ENCODE data around the gene OSBPL2. TPM values are rescaled to one million over a fixed set of nuclear protein-coding genes. Genes with fewer than 3 reads are reported as not detected.

The OSBPL2 gene
- total and polyA plus RNA-seq, 2 donors (not counting 1 experiment from before 2014, with no cell fraction given): 28.1 to 74.3 TPM

DNA sequence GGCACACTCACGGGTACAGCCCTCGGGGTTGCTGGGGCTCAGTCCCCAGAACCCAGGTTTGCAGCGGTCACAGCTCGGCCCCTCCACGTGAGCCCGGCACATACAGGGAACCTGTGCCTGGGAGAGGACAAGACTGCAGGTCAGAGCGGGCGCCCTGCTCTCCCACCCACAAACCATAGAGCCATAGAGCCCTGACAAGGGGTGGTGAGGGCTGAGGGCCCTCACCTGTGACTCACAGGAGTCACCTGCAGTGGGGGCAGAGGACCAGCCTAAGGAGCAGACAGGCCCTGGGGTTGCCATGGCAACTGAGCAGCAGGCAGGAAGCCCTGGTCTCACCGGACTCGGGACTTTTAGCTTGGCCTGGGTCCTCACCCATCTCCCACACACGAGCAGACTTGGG, 98.0 kb downstream of the OSBPL2 start:
- Histone ChIP-seq H3K9me3 (ENCODE audit: control extremely low read depth in 1 of 3, control insufficient read depth in 2 of 3, insufficient read depth in 1 of 3, low read length in 2 of 3) (peaks cover 0 to 18% (median 0%) of the 10 kb centered on the region in 3 donors), H3K79me2 (ENCODE audit: control insufficient read depth, insufficient read depth, low read length) (no peaks in the 10 kb centered on the region), H3K27ac (ENCODE audit: low read length in 2 of 2) (peak overlapping the region; percentile 57 to 87), H3K36me3 (replicated peaks in 1 of 2; ENCODE audit: control extremely low read depth in 1 of 2, control insufficient read depth in 1 of 2, extremely low read depth in 1 of 2, insufficient read depth in 2 of 2, low read length in 1 of 2) (peaks cover 0 to 20% of the 10 kb centered on the region in 2 experiments), H3K4me3 (ENCODE audit: control extremely low read depth in 1 of 5, extremely low read depth in 1 of 5, insufficient read depth in 1 of 5, low read depth in 2 of 5, low read length in 4 of 5) (no peak overlapping the region), H3K9ac (ENCODE audit: low read length) (no peak overlapping the region), H2AFZ (ENCODE audit: insufficient read depth, low read depth, low read length, poor library complexity, severe bottlenecking) (no peak overlapping the region), H3K27me3 (replicated peaks in 1 of 4; ENCODE audit: control extremely low read depth in 1 of 4, control insufficient read depth in 3 of 4, insufficient read depth in 4 of 4, low read length in 3 of 4) (no peaks in the 10 kb centered on the region), H4K20me1 (ENCODE audit: control insufficient read depth, insufficient read depth, low read length, poor library complexity, severe bottlenecking) (no peaks in the 10 kb centered on the region), H3K4me2 (replicated peaks; ENCODE audit: low read depth, low read length, poor library complexity, severe bottlenecking) (peak overlapping the region; percentile 82), H3K4me1 (ENCODE audit: control insufficient read depth in 2 of 2, insufficient read depth in 2 of 2, low read length in 2 of 2) (peaks cover 53 to 62% of the 10 kb centered on the region in 2 donors)
- H3K27ac Mint-ChIP-seq: peak overlapping the region; percentile 93
- peaks cover 3% of the 10 kb centered on the region for H3K9me3 Mint-ChIP-seq (ENCODE audit: insufficient read depth)
- 84% methylated on average over 11 of the region's 11 CpGs for WGBS (ENCODE audit: insufficient coverage)
- ChIA-PET CTCF (interaction anchor here (1.5 kb wide), 1 partner anchor 47 kb away, joined by 3 read pairs; no protein-coding TSS in a partner anchor), POLR2A (no interaction called here)
- intact Hi-C loops (cut with micrococcal nuclease): loop anchor here (5.0 kb wide), 1 partner anchor 51 kb away; the partner anchor contains the start of gene RPS21
- no peak for TF ChIP-seq EZH2 (IDR thresholded peaks at IDR 0.05; ENCODE audit: borderline replicate concordance, insufficient read depth, low read depth, low read length, poor library complexity, severe bottlenecking)
- TF ChIP-seq, protein P1, sequence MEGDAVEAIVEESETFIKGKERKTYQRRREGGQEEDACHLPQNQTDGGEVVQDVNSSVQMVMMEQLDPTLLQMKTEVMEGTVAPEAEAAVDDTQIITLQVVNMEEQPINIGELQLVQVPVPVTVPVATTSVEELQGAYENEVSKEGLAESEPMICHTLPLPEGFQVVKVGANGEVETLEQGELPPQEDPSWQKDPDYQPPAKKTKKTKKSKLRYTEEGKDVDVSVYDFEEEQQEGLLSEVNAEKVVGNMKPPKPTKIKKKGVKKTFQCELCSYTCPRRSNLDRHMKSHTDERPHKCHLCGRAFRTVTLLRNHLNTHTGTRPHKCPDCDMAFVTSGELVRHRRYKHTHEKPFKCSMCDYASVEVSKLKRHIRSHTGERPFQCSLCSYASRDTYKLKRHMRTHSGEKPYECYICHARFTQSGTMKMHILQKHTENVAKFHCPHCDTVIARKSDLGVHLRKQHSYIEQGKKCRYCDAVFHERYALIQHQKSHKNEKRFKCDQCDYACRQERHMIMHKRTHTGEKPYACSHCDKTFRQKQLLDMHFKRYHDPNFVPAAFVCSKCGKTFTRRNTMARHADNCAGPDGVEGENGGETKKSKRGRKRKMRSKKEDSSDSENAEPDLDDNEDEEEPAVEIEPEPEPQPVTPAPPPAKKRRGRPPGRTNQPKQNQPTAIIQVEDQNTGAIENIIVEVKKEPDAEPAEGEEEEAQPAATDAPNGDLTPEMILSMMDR (IDR thresholded peaks at IDR 0.05): no peak
- H3K4me3 Mint-ChIP-seq: peak overlapping the region; percentile 41
- no peaks in the 10 kb centered on the region for H3K27me3 Mint-ChIP-seq
- no peak for ATAC-seq (ENCODE audit: low read depth)
- peaks cover 47% of the 10 kb centered on the region for H3K4me1 Mint-ChIP-seq
- peak; percentile 42 for DNase-seq

DNA sequence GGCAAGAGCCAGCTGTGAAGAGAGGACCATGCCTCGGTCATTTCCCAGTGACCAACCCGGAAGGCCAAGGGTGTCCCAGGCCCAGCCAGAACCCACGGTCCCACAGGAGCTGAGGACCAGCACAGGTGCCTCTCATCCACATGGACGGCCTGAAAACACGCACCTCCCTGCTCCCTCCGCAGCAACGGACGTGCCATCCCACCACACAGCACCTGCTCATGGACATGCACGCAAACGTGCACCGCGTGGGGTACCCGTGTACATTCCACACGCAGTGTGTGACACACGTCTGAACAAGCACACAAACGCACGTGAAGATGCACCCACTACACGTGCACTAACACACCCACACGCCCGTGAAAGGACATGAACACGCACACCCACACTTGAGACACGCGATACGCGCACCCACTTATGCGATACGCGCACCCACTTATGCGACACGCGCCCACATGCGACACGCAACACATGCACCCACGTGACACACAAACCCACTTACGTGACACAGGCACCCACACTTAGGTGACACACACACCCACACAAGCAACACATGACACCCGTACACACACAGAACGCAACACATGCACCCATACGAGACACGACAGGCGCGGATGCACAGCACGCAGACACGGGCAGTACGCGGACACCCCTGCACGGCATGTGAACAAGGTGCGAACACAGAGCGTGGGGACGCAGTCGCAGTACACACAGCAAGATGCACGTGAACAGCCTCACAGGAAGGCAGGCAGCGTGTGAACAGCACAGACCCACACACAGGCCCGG, 98.6 kb downstream of the OSBPL2 start:
- H3K4me1 ChIP-seq (ENCODE audit: control insufficient read depth in 2 of 2, insufficient read depth in 2 of 2, low read length in 2 of 2): peaks cover 53 to 62% of the 10 kb centered on the region in 2 donors
- Mint-ChIP-seq H3K4me1 (peaks cover 47% of the 10 kb centered on the region), H3K27me3 (no peaks in the 10 kb centered on the region), H3K27ac (peak overlapping the region; percentile 93), H3K4me3 (peak overlapping the region; percentile 77), H3K9me3 (ENCODE audit: insufficient read depth) (peaks cover 3% of the 10 kb centered on the region)
- peak; percentile 30 for DNase-seq
- H3K79me2 ChIP-seq (ENCODE audit: control insufficient read depth, insufficient read depth, low read length): no peaks in the 10 kb centered on the region
- H2AFZ ChIP-seq (ENCODE audit: insufficient read depth, low read depth, low read length, poor library complexity, severe bottlenecking): no peak overlapping the region
- no peak for ATAC-seq (ENCODE audit: low read depth)
- H3K27me3 ChIP-seq (replicated peaks in 1 of 4; ENCODE audit: control extremely low read depth in 1 of 4, control insufficient read depth in 3 of 4, insufficient read depth in 4 of 4, low read length in 3 of 4): no peaks in the 10 kb centered on the region
- WGBS (ENCODE audit: insufficient coverage): 79% methylated on average over 53 of the region's 53 CpGs
- ChIA-PET POLR2A (interaction anchor here (1.0 to 4.6 kb wide), 2 partner anchors 30 to 33 kb away, joined by 4 to 43 read pairs; partner anchors contain the start of gene LAMA5), CTCF (interaction anchor here (0.8 to 1.5 kb wide), 4 partner anchors 30 to 46 kb away, joined by 3 read pairs; partner anchors contain the start of gene LAMA5)
- H3K4me2 ChIP-seq (replicated peaks; ENCODE audit: low read depth, low read length, poor library complexity, severe bottlenecking): peak overlapping the region; percentile 82
- peaks cover 0 to 20% of the 10 kb centered on the region in 2 experiments for H3K36me3 ChIP-seq (replicated peaks in 1 of 2; ENCODE audit: control extremely low read depth in 1 of 2, control insufficient read depth in 1 of 2, extremely low read depth in 1 of 2, insufficient read depth in 2 of 2, low read length in 1 of 2)
- peaks cover 0 to 18% (median 0%) of the 10 kb centered on the region in 3 donors for H3K9me3 ChIP-seq (ENCODE audit: control extremely low read depth in 1 of 3, control insufficient read depth in 2 of 3, insufficient read depth in 1 of 3, low read length in 2 of 3)
- intact Hi-C loops (cut with micrococcal nuclease): loop anchor here (5.0 kb wide), 1 partner anchor 50 kb away; the partner anchor contains the start of gene RPS21
- peak overlapping the region; percentile 13 for H3K9ac ChIP-seq (ENCODE audit: low read length)
- H4K20me1 ChIP-seq (ENCODE audit: control insufficient read depth, insufficient read depth, low read length, poor library complexity, severe bottlenecking): no peaks in the 10 kb centered on the region
- no peak for TF ChIP-seq EZH2 (IDR thresholded peaks at IDR 0.05; ENCODE audit: borderline replicate concordance, insufficient read depth, low read depth, low read length, poor library complexity, severe bottlenecking)
- TF ChIP-seq, protein P1 (IDR thresholded peaks at IDR 0.05): no peak
- peak overlapping the region; percentile 57 to 87 for H3K27ac ChIP-seq (ENCODE audit: low read length in 2 of 2)
- peak overlapping the region in 3 of 5 experiments; percentile 5 to 18 (median 15) for H3K4me3 ChIP-seq (ENCODE audit: control extremely low read depth in 1 of 5, extremely low read depth in 1 of 5, insufficient read depth in 1 of 5, low read depth in 2 of 5, low read length in 4 of 5)
